HG02852 (cell line): ENCODE results near the gene NUP42.
"Not testable (repeated sequence)": the region's sequence is repeated elsewhere in the genome, so short reads cannot be mapped to it uniquely, and the experiment has no call there.

Experiments used
- ATAC-seq: cut with Tn5 transposase; IDR thresholded peaks from one replicate; pipeline ENCODE4 v1.9.1; 2021; ENCODE audit warnings: mild to moderate bottlenecking, moderate library complexity; ENCODE audit not compliant: unreplicated experiment

NUP42 gene

GRCh38 chr7:23200331-23200730 lies 18.5 kb downstream of the NUP42 start:
- no peak for ATAC-seq

GRCh38 chr7:23204241-23204640 lies 22.4 kb downstream of the NUP42 start:
- ATAC-seq: no peak

GRCh38 chr7:23205577-23205908 lies 23.7 kb downstream of the NUP42 start:
- ATAC-seq: no peak

GRCh38 chr7:23205909-23206767 lies 24.3 kb downstream of the NUP42 start:
- peak; percentile 75 for ATAC-seq

- ATAC-seq: no peak
Observed at GRCh38 chr7:23207021-23207420, 25.2 kb downstream of the NUP42 start.

GRCh38 chr7:23207884-23208283 lies 26.0 kb downstream of the NUP42 start:
- no peak for ATAC-seq

- no peak for ATAC-seq
Observed at GRCh38 chr7:23208316-23208715, 26.5 kb downstream of the NUP42 start.

- ATAC-seq: no peak
Observed at GRCh38 chr7:23210506-23210905, 28.7 kb downstream of the NUP42 start.

GRCh38 chr7:23211589-23211988 lies 29.7 kb downstream of the NUP42 start:
- no peak for ATAC-seq

- no peak for ATAC-seq
Observed at GRCh38 chr7:23212395-23212794, 30.5 kb downstream of the NUP42 start.

- ATAC-seq: no peak
Observed at GRCh38 chr7:23212841-23213240, 31.0 kb downstream of the NUP42 start.

GRCh38 chr7:23213755-23214154 lies 31.9 kb downstream of the NUP42 start:
- no peak for ATAC-seq

- ATAC-seq: no peak
Observed at GRCh38 chr7:23214423-23214822, 32.6 kb downstream of the NUP42 start.

- ATAC-seq: no peak
Observed at GRCh38 chr7:23214938-23215337, 33.1 kb downstream of the NUP42 start.

- ATAC-seq: no peak
Observed at GRCh38 chr7:23216021-23216420, 34.2 kb downstream of the NUP42 start.

GRCh38 chr7:23218196-23218595 lies 36.3 kb downstream of the NUP42 start:
- no peak for ATAC-seq

- ATAC-seq: no peak
Observed at GRCh38 chr7:23220690-23221305, 39.0 kb downstream of the NUP42 start.

GRCh38 chr7:23222439-23223030 lies 40.7 kb downstream of the NUP42 start:
- no peak for ATAC-seq

GRCh38 chr7:23224364-23224763 lies 42.5 kb downstream of the NUP42 start:
- not testable (repeated sequence) for ATAC-seq

- no peak for ATAC-seq
Observed at GRCh38 chr7:23226844-23227450, 45.1 kb downstream of the NUP42 start.

- ATAC-seq: no peak
Observed at GRCh38 chr7:23228412-23228811, 46.6 kb downstream of the NUP42 start.

GRCh38 chr7:23230641-23231101 lies 48.8 kb downstream of the NUP42 start:
- ATAC-seq: no peak
